HepG2 (cell line): ENCODE results near the gene PALMD. TPM values are rescaled to one million over a fixed set of nuclear protein-coding genes. Genes with fewer than 3 reads are reported as not detected.

Experiments used
- AHR ChIP-seq: IDR thresholded peaks from 2 replicates; pipeline ENCODE4 v1.6.1; 2018; ENCODE audit warnings: missing genetic modification reagents, missing compliant biosample characterization
- ARNTL ChIP-seq: sonication (generic); formaldehyde crosslinking; IDR thresholded peaks from 2 replicates; pipeline ENCODE4 v1.4.0; 2020; ENCODE audit warnings: mild to moderate bottlenecking, missing genetic modification reagents
- FLYWCH1 ChIP-seq: sonication (generic); formaldehyde crosslinking; IDR thresholded peaks from 2 replicates; pipeline ENCODE4 v1.8.1; 2023; ENCODE audit warnings: mild to moderate bottlenecking, missing genetic modification reagents
- FOSL2 ChIP-seq: sonication (generic); formaldehyde crosslinking; IDR thresholded peaks from 2 replicates; pipeline ENCODE4 v1.4.0; 2020; ENCODE audit warnings: missing genetic modification reagents
- FOXP1 ChIP-seq, 2 experiments: fragments of 450-650 bp in 1 of 2; IDR thresholded peaks; 2 replicates each; pipeline ENCODE4 v1.6.1; 2017 to 2018; ENCODE audit warnings: antibody characterized with exemption in 1 of 2
- GABPB1 ChIP-seq: IDR thresholded peaks from 2 replicates; pipeline ENCODE4 v1.6.1; 2016; ENCODE audit warnings: mild to moderate bottlenecking, missing genetic modification reagents, moderate library complexity, missing compliant biosample characterization
- HOXA3 ChIP-seq: sonication (generic); formaldehyde crosslinking; IDR thresholded peaks from 2 replicates; pipeline ENCODE4 v1.5.0; 2020; ENCODE audit warnings: missing genetic modification reagents
- KLF12 ChIP-seq: sonication (generic); formaldehyde crosslinking; IDR thresholded peaks from 2 replicates; pipeline ENCODE4 v1.4.0; 2020; ENCODE audit warnings: missing genetic modification reagents, borderline replicate concordance
- PLRG1 ChIP-seq: fragments of 450-650 bp; conservative IDR thresholded peaks from 2 replicates; pipeline ENCODE4 v1.6.1; 2016
- RAD51 ChIP-seq: fragments of 450-650 bp; IDR thresholded peaks from 2 replicates; pipeline ENCODE4 v1.6.1; 2016; ENCODE audit warnings: borderline replicate concordance
- THAP11 ChIP-seq: IDR thresholded peaks from 2 replicates; pipeline ENCODE4 v1.6.1; 2016; ENCODE audit warnings: missing biosample characterization, missing genetic modification reagents
- ZFP1 ChIP-seq: IDR thresholded peaks from 2 replicates; pipeline ENCODE4 v1.6.1; 2016
- ZNF17 ChIP-seq: sonication (generic); formaldehyde crosslinking; IDR thresholded peaks from 2 replicates; pipeline ENCODE4 v1.5.0; 2020; ENCODE audit warnings: mild to moderate bottlenecking, missing genetic modification reagents
- ZNF234 ChIP-seq: sonication (generic); formaldehyde crosslinking; conservative IDR thresholded peaks from 2 replicates; pipeline ENCODE4 v1.5.1; 2020; ENCODE audit warnings: mild to moderate bottlenecking, missing genetic modification reagents
- ZNF350 ChIP-seq: sonication (generic); formaldehyde crosslinking; IDR thresholded peaks from 2 replicates; pipeline ENCODE4 v1.4.0; 2020; ENCODE audit warnings: mild to moderate bottlenecking, low read depth, missing genetic modification reagents, borderline replicate concordance
- ZNF616 ChIP-seq: sonication (generic); formaldehyde crosslinking; IDR thresholded peaks from 2 replicates; pipeline ENCODE4 v1.5.0; 2020; ENCODE audit warnings: low read depth, mild to moderate bottlenecking, missing genetic modification reagents
- ZNF746 ChIP-seq: sonication (generic); formaldehyde crosslinking; IDR thresholded peaks from 2 replicates; pipeline ENCODE4 v1.8.0; 2022; ENCODE audit warnings: mild to moderate bottlenecking, missing genetic modification reagents
- polyA plus RNA-seq, 8 experiments: library from polyadenylated mRNA; depleted of rRNA in 3 of 8; stranded (reverse) in 7 of 8; unstranded in 1 of 8; fragments of >200 nt; fragmentation: Illumina TruSeq in 4 of 8; extraction: Trizol in 4 of 8; gene quantifications; 2 replicates each; pipeline versions ENCODE4 v1.2.1 to v1.2.3, GENCODE V29; 2011 to 2016; ENCODE audit warnings: low read depth in 4 of 8, missing spikeins in 1 of 8, mixed read lengths in 1 of 8; ENCODE audit not compliant: insufficient read depth in 1 of 8
- total RNA-seq, 5 experiments: library from RNA; depleted of rRNA; stranded (reverse); fragments of >200 nt; fragmentation: Illumina TruSeq; extraction: Trizol; gene quantifications; 2 replicates each; pipeline ENCODE4 v1.2.3, GENCODE V29; 2016; ENCODE audit warnings: low read depth in 1 of 5
- TF ChIP-seq, protein P1 (sequence below): sonication (generic); formaldehyde crosslinking; IDR thresholded peaks from 2 replicates; pipeline ENCODE4 v1.4.0; 2020; ENCODE audit warnings: missing genetic modification reagents
- TF ChIP-seq, protein P2 (sequence below): sonication (generic); formaldehyde crosslinking; IDR thresholded peaks from 2 replicates; pipeline ENCODE4 v1.5.0; 2020; ENCODE audit warnings: mild to moderate bottlenecking, missing genetic modification reagents, borderline replicate concordance
- TF ChIP-seq, protein P3 (sequence below): sonication (generic); formaldehyde crosslinking; IDR thresholded peaks from 2 replicates; pipeline ENCODE4 v1.5.1; 2020; ENCODE audit warnings: missing genetic modification reagents, mild to moderate bottlenecking, borderline replicate concordance
- TF ChIP-seq, protein P4 (sequence below): sonication (generic); formaldehyde crosslinking; IDR thresholded peaks from 2 replicates; pipeline ENCODE4 v1.5.0; 2020; ENCODE audit warnings: missing genetic modification reagents
- TF ChIP-seq, protein P5 (sequence below), 2 experiments: sonication (generic) in 1 of 2; formaldehyde crosslinking in 1 of 2; IDR thresholded peaks; 2 replicates each; pipeline versions ENCODE4 v1.4.0 to v1.6.1; 2016 to 2020; ENCODE audit warnings: borderline replicate concordance in 1 of 2, low read depth in 1 of 2, mild to moderate bottlenecking in 1 of 2, missing genetic modification reagents in 1 of 2

Gene PALMD
- total and polyA plus RNA-seq, 2 of the 13 experiments (the other 11 are each of a cell fraction or from before 2014, with no cell fraction given) = 5.5 to 31.1 TPM

DNA sequence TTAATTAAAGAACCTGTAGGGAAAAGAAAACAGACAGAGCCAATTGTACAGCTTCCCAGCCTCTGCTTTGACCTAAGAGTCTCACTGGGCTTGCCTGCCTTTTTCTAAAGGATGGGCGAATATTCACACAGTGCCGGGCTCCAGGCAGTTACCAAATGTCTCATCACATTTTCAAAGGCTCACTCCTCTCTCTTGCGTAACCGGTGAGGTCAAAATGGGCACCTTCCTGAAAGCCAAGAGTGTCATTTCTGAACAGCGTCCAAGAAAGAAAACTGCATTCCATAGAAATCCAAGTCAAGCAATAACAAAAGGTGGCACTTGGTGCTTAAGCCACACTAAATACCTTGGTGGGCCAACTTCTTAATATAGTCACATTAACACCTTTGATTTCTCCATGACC lies 710 bp upstream of the PALMD start (continued):
- TF ChIP-seq ZNF17 (CRISPR knock-in tag) (no peak), ZNF234 (CRISPR knock-in tag) (no peak), ZFP1 (CRISPR knock-in tag) (no peak), GABPB1 (no peak), ZNF350 (CRISPR knock-in tag) (no peak), PLRG1 (no peak), ZNF746 (CRISPR knock-in tag) (no peak), THAP11 (no peak), AHR (CRISPR knock-in tag) (no peak), FOSL2 (CRISPR knock-in tag) (peak; percentile 59), KLF12 (CRISPR knock-in tag) (no peak), ARNTL (CRISPR knock-in tag) (no peak), ZNF616 (CRISPR knock-in tag) (no peak), FOXP1 (IDR thresholded peaks at IDR 0.05) (no peak), FOXP1 (CRISPR knock-in tag; IDR thresholded peaks at IDR 0.05) (no peak), FLYWCH1 (CRISPR knock-in tag) (no peak), HOXA3 (CRISPR knock-in tag) (no peak), RAD51 (no peak)
- TF ChIP-seq, protein P1, sequence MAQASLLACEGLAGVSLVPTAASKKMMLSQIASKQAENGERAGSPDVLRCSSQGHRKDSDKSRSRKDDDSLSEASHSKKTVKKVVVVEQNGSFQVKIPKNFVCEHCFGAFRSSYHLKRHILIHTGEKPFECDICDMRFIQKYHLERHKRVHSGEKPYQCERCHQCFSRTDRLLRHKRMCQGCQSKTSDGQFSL (CRISPR knock-in tag) = no peak
- TF ChIP-seq, protein P2, sequence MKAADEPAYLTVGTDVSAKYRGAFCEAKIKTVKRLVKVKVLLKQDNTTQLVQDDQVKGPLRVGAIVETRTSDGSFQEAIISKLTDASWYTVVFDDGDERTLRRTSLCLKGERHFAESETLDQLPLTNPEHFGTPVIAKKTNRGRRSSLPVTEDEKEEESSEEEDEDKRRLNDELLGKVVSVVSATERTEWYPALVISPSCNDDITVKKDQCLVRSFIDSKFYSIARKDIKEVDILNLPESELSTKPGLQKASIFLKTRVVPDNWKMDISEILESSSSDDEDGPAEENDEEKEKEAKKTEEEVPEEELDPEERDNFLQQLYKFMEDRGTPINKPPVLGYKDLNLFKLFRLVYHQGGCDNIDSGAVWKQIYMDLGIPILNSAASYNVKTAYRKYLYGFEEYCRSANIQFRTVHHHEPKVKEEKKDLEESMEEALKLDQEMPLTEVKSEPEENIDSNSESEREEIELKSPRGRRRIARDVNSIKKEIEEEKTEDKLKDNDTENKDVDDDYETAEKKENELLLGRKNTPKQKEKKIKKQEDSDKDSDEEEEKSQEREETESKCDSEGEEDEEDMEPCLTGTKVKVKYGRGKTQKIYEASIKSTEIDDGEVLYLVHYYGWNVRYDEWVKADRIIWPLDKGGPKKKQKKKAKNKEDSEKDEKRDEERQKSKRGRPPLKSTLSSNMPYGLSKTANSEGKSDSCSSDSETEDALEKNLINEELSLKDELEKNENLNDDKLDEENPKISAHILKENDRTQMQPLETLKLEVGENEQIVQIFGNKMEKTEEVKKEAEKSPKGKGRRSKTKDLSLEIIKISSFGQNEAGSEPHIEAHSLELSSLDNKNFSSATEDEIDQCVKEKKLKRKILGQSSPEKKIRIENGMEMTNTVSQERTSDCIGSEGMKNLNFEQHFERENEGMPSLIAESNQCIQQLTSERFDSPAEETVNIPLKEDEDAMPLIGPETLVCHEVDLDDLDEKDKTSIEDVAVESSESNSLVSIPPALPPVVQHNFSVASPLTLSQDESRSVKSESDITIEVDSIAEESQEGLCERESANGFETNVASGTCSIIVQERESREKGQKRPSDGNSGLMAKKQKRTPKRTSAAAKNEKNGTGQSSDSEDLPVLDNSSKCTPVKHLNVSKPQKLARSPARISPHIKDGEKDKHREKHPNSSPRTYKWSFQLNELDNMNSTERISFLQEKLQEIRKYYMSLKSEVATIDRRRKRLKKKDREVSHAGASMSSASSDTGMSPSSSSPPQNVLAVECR = no peak
- TF ChIP-seq, protein P3, sequence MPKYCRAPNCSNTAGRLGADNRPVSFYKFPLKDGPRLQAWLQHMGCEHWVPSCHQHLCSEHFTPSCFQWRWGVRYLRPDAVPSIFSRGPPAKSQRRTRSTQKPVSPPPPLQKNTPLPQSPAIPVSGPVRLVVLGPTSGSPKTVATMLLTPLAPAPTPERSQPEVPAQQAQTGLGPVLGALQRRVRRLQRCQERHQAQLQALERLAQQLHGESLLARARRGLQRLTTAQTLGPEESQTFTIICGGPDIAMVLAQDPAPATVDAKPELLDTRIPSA (CRISPR knock-in tag) = no peak
- TF ChIP-seq, protein P4, sequence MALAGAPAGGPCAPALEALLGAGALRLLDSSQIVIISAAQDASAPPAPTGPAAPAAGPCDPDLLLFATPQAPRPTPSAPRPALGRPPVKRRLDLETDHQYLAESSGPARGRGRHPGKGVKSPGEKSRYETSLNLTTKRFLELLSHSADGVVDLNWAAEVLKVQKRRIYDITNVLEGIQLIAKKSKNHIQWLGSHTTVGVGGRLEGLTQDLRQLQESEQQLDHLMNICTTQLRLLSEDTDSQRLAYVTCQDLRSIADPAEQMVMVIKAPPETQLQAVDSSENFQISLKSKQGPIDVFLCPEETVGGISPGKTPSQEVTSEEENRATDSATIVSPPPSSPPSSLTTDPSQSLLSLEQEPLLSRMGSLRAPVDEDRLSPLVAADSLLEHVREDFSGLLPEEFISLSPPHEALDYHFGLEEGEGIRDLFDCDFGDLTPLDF (CRISPR knock-in tag) = no peak
- TF ChIP-seq, protein P5, sequence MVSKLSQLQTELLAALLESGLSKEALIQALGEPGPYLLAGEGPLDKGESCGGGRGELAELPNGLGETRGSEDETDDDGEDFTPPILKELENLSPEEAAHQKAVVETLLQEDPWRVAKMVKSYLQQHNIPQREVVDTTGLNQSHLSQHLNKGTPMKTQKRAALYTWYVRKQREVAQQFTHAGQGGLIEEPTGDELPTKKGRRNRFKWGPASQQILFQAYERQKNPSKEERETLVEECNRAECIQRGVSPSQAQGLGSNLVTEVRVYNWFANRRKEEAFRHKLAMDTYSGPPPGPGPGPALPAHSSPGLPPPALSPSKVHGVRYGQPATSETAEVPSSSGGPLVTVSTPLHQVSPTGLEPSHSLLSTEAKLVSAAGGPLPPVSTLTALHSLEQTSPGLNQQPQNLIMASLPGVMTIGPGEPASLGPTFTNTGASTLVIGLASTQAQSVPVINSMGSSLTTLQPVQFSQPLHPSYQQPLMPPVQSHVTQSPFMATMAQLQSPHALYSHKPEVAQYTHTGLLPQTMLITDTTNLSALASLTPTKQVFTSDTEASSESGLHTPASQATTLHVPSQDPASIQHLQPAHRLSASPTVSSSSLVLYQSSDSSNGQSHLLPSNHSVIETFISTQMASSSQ (IDR thresholded peaks at IDR 0.05; ENCODE audit: low read depth) = no peak
- TF ChIP-seq, protein P5 (CRISPR knock-in tag; IDR thresholded peaks at IDR 0.05; ENCODE audit: borderline replicate concordance) = no peak
